GM10248 (cell line): ENCODE measurements around the gene GPX6.

Experiments
- CTCF ChIA-PET: fragments of 300-600 bp; sonication (Branson Sonifier 250); formaldehyde crosslinking; extraction: SDS; loops from one replicate; lab custom pipeline; 2021; ENCODE audit warnings: antibody characterized with exemption; lab: Yijun Ruan, JAX
- POLR2A ChIA-PET: fragments of 350-650 bp; sonication (Branson Sonifier 250); formaldehyde crosslinking; extraction: SDS; loops from one replicate; lab custom pipeline; 2020; ENCODE audit warnings: antibody characterized with exemption; lab: Yijun Ruan, JAX
- DNase-seq: peaks from one replicate; pipeline ENCODE4 v3.0.0; 2012; ENCODE audit errors: extremely low spot score
- CTCF ChIP-seq: IDR thresholded peaks from 2 replicates; pipeline ENCODE4 v1.5.1; 2012; ENCODE audit warnings: mild to moderate bottlenecking, low read depth; ENCODE audit errors: extremely low read depth, missing control alignments, control extremely low read depth

Gene GPX6

GRCh38 chr6:28468056-28468455 is 47.5 kb downstream of the GPX6 start:
- ChIA-PET CTCF (interaction anchor here (1.2 to 1.6 kb wide), 2 partner anchors 20 to 27 kb away, joined by 3 to 4 read pairs; no protein-coding TSS in a partner anchor), POLR2A (no interaction called here)
- TF ChIP-seq CTCF = no peak
- no peak for DNase-seq

DNA sequence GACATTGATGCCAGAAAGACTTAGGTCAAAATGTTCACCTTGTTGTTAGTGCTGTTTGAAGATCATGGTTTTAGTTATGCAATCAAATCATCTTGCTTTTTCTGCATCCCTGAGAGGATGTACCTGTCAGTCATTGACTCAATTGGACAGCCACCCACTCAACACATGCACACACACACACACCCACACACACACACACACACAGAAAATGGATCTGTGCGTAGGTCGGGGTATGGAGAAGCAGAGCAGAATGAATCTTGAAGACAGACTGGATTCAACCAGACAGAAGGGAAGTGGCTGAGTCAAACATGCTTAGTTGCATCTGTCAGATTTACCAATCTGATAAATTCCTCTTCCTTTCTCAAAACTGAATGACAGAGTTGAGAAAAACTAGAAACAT is 53.2 kb downstream of the GPX6 start:
- CTCF ChIA-PET = no interaction called here
- TF ChIP-seq CTCF = no peak
- no peak for DNase-seq
- POLR2A ChIA-PET = no interaction called here

DNA sequence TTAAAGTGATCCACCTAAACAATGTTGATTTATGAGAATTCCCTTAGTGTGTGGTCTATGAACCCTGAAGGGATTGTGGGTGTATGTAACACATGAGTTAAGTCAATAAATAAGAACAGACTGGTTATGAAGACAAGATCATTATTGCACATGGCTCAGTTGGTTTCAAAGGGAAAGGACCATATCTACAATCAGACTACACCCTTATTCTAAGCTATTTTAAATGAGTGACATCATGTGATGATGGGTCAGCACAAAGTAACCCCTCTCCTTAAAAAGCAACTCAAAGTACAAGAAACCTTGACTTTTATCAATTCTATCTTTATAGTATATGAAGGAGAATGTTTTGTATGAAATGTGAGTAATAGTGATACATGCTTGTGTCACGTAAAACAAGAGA is 57.0 kb downstream of the GPX6 start:
- ChIA-PET POLR2A (no interaction called here), CTCF (no interaction called here)
- DNase-seq = no peak
- TF ChIP-seq CTCF = no peak
